ENCODE measurements around the gene SF3A1. TPM values are rescaled to one million over a fixed set of nuclear protein-coding genes. Genes with fewer than 3 reads are reported as not detected.
"Not testable (repeated sequence)": the region's sequence is repeated elsewhere in the genome, so short reads cannot be mapped to it uniquely, and the experiment has no call there.

SF3A1 gene
- total RNA-seq, 1 donor from 2014 or later = 115 TPM

DNA sequence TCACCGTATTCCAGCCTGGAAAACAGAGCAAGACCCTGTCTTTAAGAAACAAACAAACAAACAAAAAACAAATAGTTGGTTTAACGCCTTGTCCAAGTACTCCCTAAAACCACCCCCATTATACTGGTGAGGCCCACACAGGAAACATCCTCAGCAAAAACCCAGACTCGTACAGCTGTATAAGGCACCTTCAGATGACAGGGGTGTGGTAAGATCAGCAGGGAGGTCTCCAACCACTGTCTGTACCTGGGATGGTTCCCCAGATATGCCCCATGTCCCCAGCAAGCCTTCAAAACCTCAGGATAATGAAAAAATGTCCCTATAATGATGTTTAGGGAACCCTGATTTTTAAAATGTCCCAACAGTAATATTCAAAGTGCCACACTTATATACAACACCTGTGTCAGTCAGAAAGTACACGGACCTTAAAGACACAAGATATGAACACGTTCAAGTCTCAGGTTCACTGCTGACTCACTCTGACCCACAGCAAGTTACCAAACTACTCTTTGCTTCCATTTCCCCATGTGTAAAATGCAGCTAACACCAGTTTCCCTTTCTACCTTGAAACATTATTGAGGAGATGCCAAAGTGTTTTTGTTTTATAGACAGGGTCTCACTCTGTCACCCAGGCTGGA lies 9.3 kb downstream of the SF3A1 start:
- Mint-ChIP-seq H3K27ac (ENCODE audit: unreplicated experiment) (no peak overlapping the region), H3K4me3 (ENCODE audit: unreplicated experiment) (no peak overlapping the region), H3K4me1 (ENCODE audit: low read depth) (no peaks in the 10 kb centered on the region), H3K9me3 (ENCODE audit: low read depth) (no peaks in the 10 kb centered on the region), H3K36me3 (ENCODE audit: low read depth) (peaks cover 38% of the 10 kb centered on the region), H3K27me3 (ENCODE audit: low read depth) (no peaks in the 10 kb centered on the region)
- TF ChIP-seq, protein P1, sequence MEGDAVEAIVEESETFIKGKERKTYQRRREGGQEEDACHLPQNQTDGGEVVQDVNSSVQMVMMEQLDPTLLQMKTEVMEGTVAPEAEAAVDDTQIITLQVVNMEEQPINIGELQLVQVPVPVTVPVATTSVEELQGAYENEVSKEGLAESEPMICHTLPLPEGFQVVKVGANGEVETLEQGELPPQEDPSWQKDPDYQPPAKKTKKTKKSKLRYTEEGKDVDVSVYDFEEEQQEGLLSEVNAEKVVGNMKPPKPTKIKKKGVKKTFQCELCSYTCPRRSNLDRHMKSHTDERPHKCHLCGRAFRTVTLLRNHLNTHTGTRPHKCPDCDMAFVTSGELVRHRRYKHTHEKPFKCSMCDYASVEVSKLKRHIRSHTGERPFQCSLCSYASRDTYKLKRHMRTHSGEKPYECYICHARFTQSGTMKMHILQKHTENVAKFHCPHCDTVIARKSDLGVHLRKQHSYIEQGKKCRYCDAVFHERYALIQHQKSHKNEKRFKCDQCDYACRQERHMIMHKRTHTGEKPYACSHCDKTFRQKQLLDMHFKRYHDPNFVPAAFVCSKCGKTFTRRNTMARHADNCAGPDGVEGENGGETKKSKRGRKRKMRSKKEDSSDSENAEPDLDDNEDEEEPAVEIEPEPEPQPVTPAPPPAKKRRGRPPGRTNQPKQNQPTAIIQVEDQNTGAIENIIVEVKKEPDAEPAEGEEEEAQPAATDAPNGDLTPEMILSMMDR (IDR thresholded peaks at IDR 0.05) = no peak
- no peak for DNase-seq (ENCODE audit: low spot score)

GRCh38 chr22:30344447-30345200 lies 12.1 kb downstream of the SF3A1 start:
- Mint-ChIP-seq H3K27me3 (ENCODE audit: low read depth) (no peaks in the 10 kb centered on the region), H3K9me3 (ENCODE audit: low read depth) (no peaks in the 10 kb centered on the region), H3K4me3 (ENCODE audit: unreplicated experiment) (no peak overlapping the region), H3K4me1 (ENCODE audit: low read depth) (peaks cover 13% of the 10 kb centered on the region), H3K27ac (ENCODE audit: unreplicated experiment) (no peak overlapping the region), H3K36me3 (ENCODE audit: low read depth) (peaks cover 39% of the 10 kb centered on the region)
- DNase-seq (ENCODE audit: low spot score) = no peak
- TF ChIP-seq, protein P1 (IDR thresholded peaks at IDR 0.05) = no peak

DNA sequence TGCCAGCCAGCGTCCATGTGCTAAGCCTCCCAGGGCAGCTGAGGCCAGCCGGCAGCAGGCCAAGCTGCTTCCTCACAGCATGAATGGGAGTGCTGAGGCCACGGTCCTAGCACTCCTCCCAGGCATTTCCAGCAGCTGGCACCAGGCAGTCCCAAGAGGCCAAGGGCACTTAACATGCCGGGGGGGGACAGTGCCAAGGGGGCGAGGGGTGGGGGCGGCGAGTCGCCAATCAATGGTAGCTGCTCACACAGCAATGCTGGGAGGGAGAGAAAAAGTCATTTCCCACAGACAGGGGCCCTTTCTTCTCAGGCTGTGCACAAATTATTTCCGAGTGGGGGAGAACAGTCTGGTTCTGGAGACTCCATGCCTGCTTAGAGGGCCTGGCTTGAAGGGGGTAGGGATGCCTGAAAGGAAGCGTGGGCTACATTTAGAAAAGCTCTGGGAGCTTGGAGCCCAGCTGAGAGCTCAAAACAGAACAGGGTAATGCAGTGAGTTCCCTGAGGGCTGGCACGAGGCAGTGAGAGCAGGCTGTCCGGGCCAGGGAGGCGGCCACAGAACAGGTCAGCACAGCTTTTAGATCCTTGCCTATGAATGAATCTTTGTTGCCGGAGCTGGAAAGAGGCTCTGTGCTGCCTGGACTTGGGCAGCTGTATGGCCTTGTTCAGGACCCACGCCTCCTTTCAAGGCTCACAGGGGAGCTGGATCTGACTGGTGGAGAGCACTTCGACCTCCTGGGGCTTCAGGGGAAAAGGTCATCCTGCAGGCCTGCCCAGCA lies 15.6 kb downstream of the SF3A1 start:
- Mint-ChIP-seq H3K9me3 (ENCODE audit: low read depth) (no peaks in the 10 kb centered on the region), H3K4me1 (ENCODE audit: low read depth) (peaks cover 13% of the 10 kb centered on the region), H3K4me3 (ENCODE audit: unreplicated experiment) (no peak overlapping the region), H3K36me3 (ENCODE audit: low read depth) (peaks cover 60% of the 10 kb centered on the region), H3K27ac (ENCODE audit: unreplicated experiment) (peak overlapping the region; percentile 57), H3K27me3 (ENCODE audit: low read depth) (no peaks in the 10 kb centered on the region)
- DNase-seq (ENCODE audit: low spot score) = no peak
- TF ChIP-seq, protein P1 (IDR thresholded peaks at IDR 0.05) = no peak

- Mint-ChIP-seq H3K27me3 (ENCODE audit: low read depth) (no peaks in the 10 kb centered on the region), H3K36me3 (ENCODE audit: low read depth) (peaks cover 63% of the 10 kb centered on the region), H3K27ac (ENCODE audit: unreplicated experiment) (no peak overlapping the region), H3K4me3 (ENCODE audit: unreplicated experiment) (no peak overlapping the region), H3K4me1 (ENCODE audit: low read depth) (peaks cover 13% of the 10 kb centered on the region), H3K9me3 (ENCODE audit: low read depth) (no peaks in the 10 kb centered on the region)
- TF ChIP-seq, protein P1 (IDR thresholded peaks at IDR 0.05) = no peak
- DNase-seq (ENCODE audit: low spot score) = no peak
Measured at GRCh38 chr22:30338802-30339201, 17.9 kb downstream of the SF3A1 start.

DNA sequence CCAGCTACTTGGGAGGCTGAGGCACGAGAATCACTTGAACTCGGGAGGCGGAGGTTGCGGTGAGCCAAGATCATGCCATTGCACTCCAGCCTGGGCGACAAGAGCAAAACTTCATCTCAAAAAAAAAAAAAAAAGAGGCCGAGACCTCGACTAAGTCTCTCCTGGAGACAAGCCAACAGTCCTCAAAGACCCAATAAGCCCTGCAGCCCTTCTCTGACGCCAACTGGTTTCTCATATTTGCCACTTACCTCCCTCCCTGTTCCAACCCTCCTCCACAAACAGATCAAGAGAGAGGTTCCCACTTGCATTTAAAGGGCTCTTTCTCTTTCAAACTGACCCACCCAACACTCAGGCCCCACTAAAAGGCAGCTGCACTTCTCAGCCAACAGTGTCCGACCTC lies 18.4 kb downstream of the SF3A1 start:
- H3K36me3 Mint-ChIP-seq (ENCODE audit: low read depth) = peaks cover 62% of the 10 kb centered on the region
- peaks cover 13% of the 10 kb centered on the region for H3K4me1 Mint-ChIP-seq (ENCODE audit: low read depth)
- not testable (repeated sequence) for H3K27me3 Mint-ChIP-seq (ENCODE audit: low read depth); H3K9me3 Mint-ChIP-seq (ENCODE audit: low read depth); DNase-seq (ENCODE audit: low spot score); H3K4me3 Mint-ChIP-seq (ENCODE audit: unreplicated experiment); H3K27ac Mint-ChIP-seq (ENCODE audit: unreplicated experiment)
